Suprapubic skin (tissue), 4 donors: ENCODE data around the gene MKLN1. TPM values are rescaled to one million over a fixed set of nuclear protein-coding genes. Genes with fewer than 3 reads are reported as not detected.
A peak's percentile ranks its signal among the peaks of the same experiment; 100 is the strongest.

ENCODE experiments used
- DNase-seq, 2 donors: peaks; one replicate each; pipeline ENCODE4 v3.0.0-alpha.2; 2019; ENCODE audit warnings: low spot score in 2 of 2
- H3K27ac ChIP-seq: fragments of 200-600 bp; sonication (generic); one replicate; pipeline ENCODE4 v1.5.1; 2019
- H3K27me3 ChIP-seq: fragments of 200-600 bp; sonication (generic); one replicate; pipeline ENCODE4 v1.5.1; 2019
- H3K36me3 ChIP-seq: fragments of 200-600 bp; sonication (generic); one replicate; pipeline ENCODE4 v1.5.1; 2019
- H3K4me1 ChIP-seq: fragments of 200-600 bp; sonication (generic); one replicate; pipeline ENCODE4 v1.5.1; 2019
- H3K4me3 ChIP-seq: fragments of 200-600 bp; sonication (generic); one replicate; pipeline ENCODE4 v1.5.1; 2019; ENCODE audit warnings: mild to moderate bottlenecking
- H3K9me3 ChIP-seq: fragments of 200-600 bp; sonication (generic); one replicate; pipeline ENCODE4 v1.5.1; 2019
- CTCF ChIP-seq, 2 donors: fragments of 200-600 bp in 1 of 2; fragments of 450-650 bp in 1 of 2; sonication (generic) in 1 of 2; IDR thresholded peaks; one replicate each; pipeline ENCODE4 v1.5.1; 2016 to 2019; ENCODE audit warnings: antibody characterized with exemption in 2 of 2, mild to moderate bottlenecking in 1 of 2, moderate library complexity in 1 of 2
- EP300 ChIP-seq: sonication (generic); formaldehyde crosslinking; IDR thresholded peaks from one replicate; pipeline ENCODE4 v1.6.1; 2017; ENCODE audit warnings: antibody characterized with exemption
- POLR2A ChIP-seq, 2 donors: fragments of 450-650 bp; IDR thresholded peaks; one replicate each; pipeline ENCODE4 v1.6.1; 2017; ENCODE audit warnings: antibody characterized with exemption in 2 of 2, mild to moderate bottlenecking in 2 of 2, moderate library complexity in 2 of 2
- POLR2AphosphoS5 ChIP-seq, 3 donors: sonication (generic); formaldehyde crosslinking; IDR thresholded peaks; one replicate each; pipeline ENCODE4 v1.6.1; 2017; ENCODE audit warnings: antibody characterized with exemption in 3 of 3
- WGBS: methylation state at CpG from one replicate; pipeline ENCODE4 v1.1.5; 2018; 5-methylcytosine and 5-hydroxymethylcytosine counted together
- total RNA-seq, 4 donors: library from RNA; depleted of rRNA; stranded (reverse); fragments of >200 nt; gene quantifications; one replicate each; pipeline ENCODE4 v1.1.0, GENCODE V29; 2016

MKLN1 gene
- total RNA-seq, 4 donors from 2014 or later: 32.9 to 76.0 (median 39.9) TPM

- Histone ChIP-seq H3K4me1 (no peaks in the 10 kb centered on the region), H3K9me3 (no peaks in the 10 kb centered on the region), H3K27ac (peak overlapping the region; percentile 54), H3K4me3 (no peak overlapping the region), H3K36me3 (no peaks in the 10 kb centered on the region), H3K27me3 (no peaks in the 10 kb centered on the region)
- peak in 1 of 2 donors; percentile 55 for DNase-seq
- WGBS: 72% methylated on average over 7 of the region's 7 CpGs
- no peak for TF ChIP-seq EP300
- TF ChIP-seq POLR2AphosphoS5 (IDR thresholded peaks at IDR 0.05): no peak
- no peak for TF ChIP-seq POLR2A (IDR thresholded peaks at IDR 0.05)
- TF ChIP-seq CTCF (IDR thresholded peaks at IDR 0.05): no peak
Observed at GRCh38 chr7:131521651-131522163, 194.0 kb downstream of the MKLN1 start.

- Histone ChIP-seq H3K36me3 (no peaks in the 10 kb centered on the region), H3K9me3 (no peaks in the 10 kb centered on the region), H3K4me1 (no peaks in the 10 kb centered on the region), H3K4me3 (no peak overlapping the region), H3K27ac (peak overlapping the region; percentile 54), H3K27me3 (no peaks in the 10 kb centered on the region)
- peak in 1 of 2 donors; percentile 10 for DNase-seq
- TF ChIP-seq EP300 (no peak), POLR2A (IDR thresholded peaks at IDR 0.05) (no peak), POLR2AphosphoS5 (IDR thresholded peaks at IDR 0.05) (no peak), CTCF (IDR thresholded peaks at IDR 0.05) (no peak)
- WGBS: 79% methylated on average over 11 of the region's 11 CpGs
Observed at GRCh38 chr7:131522325-131522930, 194.8 kb downstream of the MKLN1 start.

GRCh38 chr7:131524115-131524514 is 196.4 kb downstream of the MKLN1 start:
- 39% methylated on average over 2 of the region's 2 CpGs for WGBS
- no peak overlapping the region for H3K4me3 ChIP-seq
- no peak for DNase-seq
- H3K36me3 ChIP-seq: no peaks in the 10 kb centered on the region
- no peaks in the 10 kb centered on the region for H3K4me1 ChIP-seq
- H3K9me3 ChIP-seq: no peaks in the 10 kb centered on the region
- TF ChIP-seq POLR2AphosphoS5 (IDR thresholded peaks at IDR 0.05) (no peak), POLR2A (IDR thresholded peaks at IDR 0.05) (no peak), EP300 (no peak), CTCF (IDR thresholded peaks at IDR 0.05) (no peak)
- H3K27me3 ChIP-seq: no peaks in the 10 kb centered on the region
- H3K27ac ChIP-seq: no peak overlapping the region

- Histone ChIP-seq H3K4me1 (no peaks in the 10 kb centered on the region), H3K27ac (no peak overlapping the region), H3K9me3 (no peaks in the 10 kb centered on the region), H3K36me3 (no peaks in the 10 kb centered on the region), H3K27me3 (no peaks in the 10 kb centered on the region), H3K4me3 (no peak overlapping the region)
- TF ChIP-seq EP300: no peak
- no peak for TF ChIP-seq POLR2A (IDR thresholded peaks at IDR 0.05)
- TF ChIP-seq CTCF (IDR thresholded peaks at IDR 0.05): no peak
- TF ChIP-seq POLR2AphosphoS5 (IDR thresholded peaks at IDR 0.05): no peak
- no peak for DNase-seq
Observed at GRCh38 chr7:131524703-131525102, 197.0 kb downstream of the MKLN1 start.

- Histone ChIP-seq H3K4me3 (no peak overlapping the region), H3K27ac (no peak overlapping the region), H3K27me3 (no peaks in the 10 kb centered on the region), H3K4me1 (no peaks in the 10 kb centered on the region), H3K9me3 (no peaks in the 10 kb centered on the region), H3K36me3 (no peaks in the 10 kb centered on the region)
- 66% methylated on average over 2 of the region's 2 CpGs for WGBS
- TF ChIP-seq POLR2AphosphoS5 (IDR thresholded peaks at IDR 0.05) (no peak), EP300 (no peak), CTCF (IDR thresholded peaks at IDR 0.05) (no peak)
- no peak for DNase-seq
Observed at GRCh38 chr7:131525820-131526219, 198.1 kb downstream of the MKLN1 start.
